ENCODE data around the gene LDLR. TPM values are rescaled to one million over a fixed set of nuclear protein-coding genes. Genes with fewer than 3 reads are reported as not detected.

LDLR gene
- total and polyA plus RNA-seq, 2 of the 4 experiments (the other 2 are of a cell fraction) = 45.2 to 53.8 TPM

DNA sequence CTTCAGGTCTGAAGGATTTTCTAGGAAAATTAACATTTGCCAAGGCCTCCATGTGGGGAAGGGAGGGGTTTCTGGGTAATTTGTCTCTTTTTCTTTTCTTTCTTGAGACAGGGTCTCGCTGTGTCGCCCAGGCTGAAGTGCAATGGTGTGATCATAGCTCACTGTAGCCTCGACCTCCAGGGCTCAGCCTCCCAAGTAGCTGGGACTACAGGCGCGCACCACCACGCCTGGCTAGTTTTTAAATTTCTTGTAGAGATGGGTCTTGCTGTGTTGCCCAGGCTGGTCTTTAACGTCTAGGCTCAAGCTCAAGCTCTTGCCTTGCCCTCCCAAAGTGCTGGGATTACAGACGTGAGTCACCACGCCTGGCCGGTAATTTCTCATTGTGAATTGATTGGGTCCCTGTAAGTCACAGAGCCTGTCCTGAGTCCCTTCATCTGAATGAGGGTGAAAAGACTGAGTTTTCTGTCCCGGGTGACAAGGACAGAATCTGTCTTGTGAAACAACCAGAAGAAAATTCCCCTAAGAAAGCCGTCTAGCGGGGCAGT is 76.3 kb downstream of the LDLR start:
- no peak for ATAC-seq (ENCODE audit: low read depth)
- Histone ChIP-seq H3K9me3 (ENCODE audit: control insufficient read depth, insufficient read depth, low read length) (no peaks in the 10 kb centered on the region; the same call in 1 of the 2 replicates), H3K9ac (ENCODE audit: low read depth, low read length) (no peak overlapping the region), H3K56ac (ENCODE audit: extremely low read depth, insufficient read depth, low read length) (no peak overlapping the region), H3K18ac (ENCODE audit: low read depth, low read length) (no peak overlapping the region; the same call in 1 of the 2 replicates), H2AFZ (replicated peaks; ENCODE audit: low read length, poor library complexity) (peak overlapping the region; percentile 9), H3K36me3 (ENCODE audit: control insufficient read depth, insufficient read depth, low read length) (peaks cover 52% of the 10 kb centered on the region), H2BK20ac (ENCODE audit: low read depth, low read length) (no peak overlapping the region), H3K27me3 (ENCODE audit: control insufficient read depth, insufficient read depth, low read length) (no peaks in the 10 kb centered on the region), H2BK5ac (ENCODE audit: low read depth, low read length, poor library complexity, severe bottlenecking) (peak overlapping the region; percentile 5), H4K91ac (ENCODE audit: insufficient read depth, low read depth, low read length) (peak overlapping the region; percentile 41; the same call in 1 of the 2 replicates), H3K79me1 (ENCODE audit: low read depth in 1 of 2, low read length in 2 of 2) (peaks cover 17 to 50% of the 10 kb centered on the region in 2 experiments; a peak in 3 of 4 replicates), H3K14ac (replicated peaks; ENCODE audit: low read depth, low read length) (peak overlapping the region; percentile 58; the same call in 1 of the 2 replicates), H2BK120ac (ENCODE audit: low read depth, low read length) (0 out of 2 replicates have a peak overlapping the region, but pooled peaks have one; percentile 28), H2AK9ac (replicated peaks; ENCODE audit: low read depth, low read length, poor library complexity) (peak overlapping the region; percentile 79), H2BK15ac (ENCODE audit: low read depth, low read length) (peak overlapping the region; percentile 63; the same call in 1 of the 3 replicates), H3K9me1 (ENCODE audit: insufficient read depth, low read length) (peaks cover 13% of the 10 kb centered on the region), H3K4me1 (ENCODE audit: control insufficient read depth, insufficient read depth, low read length) (peaks cover 9% of the 10 kb centered on the region), H3K4me3 (ENCODE audit: insufficient read depth, low read depth, low read length) (no peak overlapping the region), H3K27ac (ENCODE audit: insufficient read depth, low read length) (peak overlapping the region; percentile 64; the same call in 1 of the 2 replicates), H4K20me1 (ENCODE audit: insufficient read depth, low read length) (no peaks in the 10 kb centered on the region), H4K5ac (ENCODE audit: low read depth, low read length) (peak overlapping the region; percentile 19; the same call in 1 of the 2 replicates), H3K23ac (ENCODE audit: low read depth, low read length) (peak overlapping the region; percentile 58; the same call in 1 of the 2 replicates), H2AK5ac (ENCODE audit: low read depth, low read length) (peak overlapping the region; percentile 81; the same call in 1 of the 2 replicates), H3K4me2 (ENCODE audit: low read depth, low read length) (no peak overlapping the region), H4K8ac (ENCODE audit: low read depth in 2 of 2, low read length in 2 of 2) (peak overlapping the region in 1 of 2 experiments; percentile 37; a peak in 3 of 4 replicates), H3K4ac (ENCODE audit: low read depth, low read length) (peak overlapping the region; percentile 52)
- POLR2A ChIA-PET (ENCODE audit: unreplicated experiment) = no interaction called here
- in situ Hi-C loops (cut with MboI; ENCODE audit: low sequenced_read_pairs) = no loop called here
- CTCF ChIA-PET = no interaction called here
- intact Hi-C loops (cut with micrococcal nuclease) = no loop called here
- dilution Hi-C loops (cut with HindIII; ENCODE audit: low sequenced_read_pairs, unreplicated experiment) = no loop called here
- TF ChIP-seq MAZ (IDR thresholded peaks at IDR 0.05; ENCODE audit: borderline replicate concordance, low read depth, low read length) = no peak
- TF ChIP-seq NFE2L2 (IDR thresholded peaks at IDR 0.05; ENCODE audit: low read depth, low read length) = no peak
- no peak for TF ChIP-seq MXI1 (IDR thresholded peaks at IDR 0.05; ENCODE audit: borderline replicate concordance, low read depth, low read length)
- TF ChIP-seq RCOR1 (IDR thresholded peaks at IDR 0.05; ENCODE audit: insufficient replicate concordance, low read length) = no peak
- no peak for TF ChIP-seq FOS (IDR thresholded peaks at IDR 0.05; ENCODE audit: low read depth, low read length)
- no peak for DNase-seq
- WGBS, 2 experiments (ENCODE audit: extremely low coverage in 2 of 2, insufficient read length in 1 of 2) = 64% methylated on average over 3 of the region's 13 CpGs; no CpG with 5 or more reads in 1 of the 2 experiments
- BruUV-seq (replicated peaks) = TSS peak; percentile 82
